ENCODE results near the gene COL1A1.

The COL1A1 gene

GRCh38 chr17:50184611-50185398 is 16.6 kb downstream of the COL1A1 start:
- H3K4me3 ChIP-seq (ENCODE audit: low read depth, low read length) = no peak overlapping the region
- no peak overlapping the region for H2AFZ ChIP-seq
- no peaks in the 10 kb centered on the region for H3K36me3 ChIP-seq (ENCODE audit: control insufficient read depth, insufficient read depth, low read length)
- no peak for TF ChIP-seq CTCF (IDR thresholded peaks at IDR 0.05)
- no peaks in the 10 kb centered on the region for H3K79me2 ChIP-seq
- no peak overlapping the region for H3K4me2 ChIP-seq (ENCODE audit: low read length)
- H3K9me3 ChIP-seq (ENCODE audit: control insufficient read depth, low read length) = no peaks in the 10 kb centered on the region
- H3K27ac ChIP-seq = no peak overlapping the region
- H3K9ac ChIP-seq = no peak overlapping the region
- no peaks in the 10 kb centered on the region for H3K27me3 ChIP-seq (ENCODE audit: control insufficient read depth, insufficient read depth, low read length)
- no peaks in the 10 kb centered on the region for H3K4me1 ChIP-seq

DNA sequence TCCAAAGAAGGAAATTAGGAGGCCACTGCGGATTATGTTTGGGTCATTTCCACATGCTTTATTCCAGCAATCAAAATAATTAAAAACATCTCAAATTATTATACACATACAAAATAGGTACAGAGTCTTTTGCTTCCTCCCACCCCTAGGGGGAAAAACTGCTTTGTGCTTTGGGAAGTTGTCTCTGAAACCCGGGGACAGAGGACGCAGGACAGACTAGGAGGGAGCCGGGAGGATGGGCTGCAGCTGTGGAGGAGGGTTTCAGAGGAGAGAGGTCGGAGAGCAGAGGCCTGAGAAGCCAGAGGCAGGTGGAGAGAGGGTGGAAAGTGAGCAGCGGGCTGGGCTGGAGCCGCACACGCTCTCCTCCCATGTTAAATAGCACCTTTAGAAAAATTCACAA is 17.4 kb downstream of the COL1A1 start:
- Histone ChIP-seq H3K27ac (no peak overlapping the region), H3K36me3 (ENCODE audit: control insufficient read depth, insufficient read depth, low read length) (no peaks in the 10 kb centered on the region), H3K9me3 (ENCODE audit: control insufficient read depth, low read length) (no peaks in the 10 kb centered on the region), H2AFZ (no peak overlapping the region), H3K79me2 (no peaks in the 10 kb centered on the region), H3K4me3 (ENCODE audit: low read depth, low read length) (no peak overlapping the region), H3K4me2 (ENCODE audit: low read length) (no peak overlapping the region), H3K9ac (no peak overlapping the region), H3K4me1 (no peaks in the 10 kb centered on the region), H3K27me3 (ENCODE audit: control insufficient read depth, insufficient read depth, low read length) (no peaks in the 10 kb centered on the region)
- TF ChIP-seq CTCF (IDR thresholded peaks at IDR 0.05) = no peak

- Histone ChIP-seq H3K36me3 (ENCODE audit: control insufficient read depth, insufficient read depth, low read length) (no peaks in the 10 kb centered on the region), H3K79me2 (no peaks in the 10 kb centered on the region), H3K27ac (no peak overlapping the region), H3K4me2 (ENCODE audit: low read length) (no peak overlapping the region), H3K27me3 (ENCODE audit: control insufficient read depth, insufficient read depth, low read length) (no peaks in the 10 kb centered on the region), H3K4me3 (ENCODE audit: low read depth, low read length) (no peak overlapping the region), H3K4me1 (peaks cover 2% of the 10 kb centered on the region), H3K9ac (no peak overlapping the region), H3K9me3 (ENCODE audit: control insufficient read depth, low read length) (no peaks in the 10 kb centered on the region), H2AFZ (no peak overlapping the region)
- no peak for TF ChIP-seq CTCF (IDR thresholded peaks at IDR 0.05)
Measured at GRCh38 chr17:50183421-50183994, 17.9 kb downstream of the COL1A1 start.

GRCh38 chr17:50182783-50183420 is 18.5 kb downstream of the COL1A1 start:
- Histone ChIP-seq H3K36me3 (ENCODE audit: control insufficient read depth, insufficient read depth, low read length) (no peaks in the 10 kb centered on the region), H3K4me2 (ENCODE audit: low read length) (no peak overlapping the region), H3K4me1 (peaks cover 7% of the 10 kb centered on the region), H3K4me3 (ENCODE audit: low read depth, low read length) (no peak overlapping the region), H2AFZ (no peak overlapping the region), H3K9me3 (ENCODE audit: control insufficient read depth, low read length) (no peaks in the 10 kb centered on the region), H3K27me3 (ENCODE audit: control insufficient read depth, insufficient read depth, low read length) (no peaks in the 10 kb centered on the region), H3K79me2 (no peaks in the 10 kb centered on the region), H3K27ac (no peak overlapping the region), H3K9ac (no peak overlapping the region)
- no peak for TF ChIP-seq CTCF (IDR thresholded peaks at IDR 0.05)

Measured in parathyroid adenoma (tissue), 2 donors.